ENCODE data around the gene SPHK2.
"Not testable (repeated sequence)": the region's sequence is repeated elsewhere in the genome, so short reads cannot be mapped to it uniquely, and the experiment has no call there.

The SPHK2 gene

GRCh38 chr19:48648134-48648533 lies 28.8 kb downstream of the SPHK2 start:
- Histone ChIP-seq H3K4me3 (ENCODE audit: insufficient read length, low read depth) (no peak overlapping the region), H3K36me3 (ENCODE audit: insufficient read depth, insufficient read length, low read length) (no peaks in the 10 kb centered on the region), H3K4me1 (ENCODE audit: insufficient read depth, insufficient read length) (peaks cover 7% of the 10 kb centered on the region), H3K27me3 (ENCODE audit: insufficient read depth, insufficient read length) (no peaks in the 10 kb centered on the region), H3K9me3 (ENCODE audit: insufficient read depth, low read length) (no peaks in the 10 kb centered on the region), H3K9ac (ENCODE audit: insufficient read length, low read depth) (no peak overlapping the region)
- no peak for DNase-seq (ENCODE audit: low read depth, low spot score)
- no peak for TF ChIP-seq ZNF274 (IDR thresholded peaks at IDR 0.05; ENCODE audit: low read depth, low read length)
- no peak for TF ChIP-seq SUZ12 (IDR thresholded peaks at IDR 0.05; ENCODE audit: extremely low read depth, insufficient read depth, insufficient read length)
- no peak for TF ChIP-seq YY1 (IDR thresholded peaks at IDR 0.05; ENCODE audit: insufficient read depth, insufficient read length)

- peaks cover 4% of the 10 kb centered on the region for H3K4me1 ChIP-seq (ENCODE audit: insufficient read depth, insufficient read length)
- H3K27me3 ChIP-seq (ENCODE audit: insufficient read depth, insufficient read length): no peaks in the 10 kb centered on the region
- TF ChIP-seq ZNF274 (IDR thresholded peaks at IDR 0.05; ENCODE audit: low read depth, low read length) (no peak), SUZ12 (IDR thresholded peaks at IDR 0.05; ENCODE audit: extremely low read depth, insufficient read depth, insufficient read length) (no peak), YY1 (IDR thresholded peaks at IDR 0.05; ENCODE audit: insufficient read depth, insufficient read length) (no peak)
- no peaks in the 10 kb centered on the region for H3K36me3 ChIP-seq (ENCODE audit: insufficient read depth, insufficient read length, low read length)
- no peak overlapping the region for H3K9ac ChIP-seq (ENCODE audit: insufficient read length, low read depth)
- no peak overlapping the region for H3K4me3 ChIP-seq (ENCODE audit: insufficient read length, low read depth)
- no peaks in the 10 kb centered on the region for H3K9me3 ChIP-seq (ENCODE audit: insufficient read depth, low read length)
- DNase-seq (ENCODE audit: low read depth, low spot score): no peak
These were observed 31.8 kb downstream of the SPHK2 start for GRCh38 chr19:48650974-48651682.

GRCh38 chr19:48651683-48652048 lies 32.4 kb downstream of the SPHK2 start:
- TF ChIP-seq SUZ12 (IDR thresholded peaks at IDR 0.05; ENCODE audit: extremely low read depth, insufficient read depth, insufficient read length) (no peak), ZNF274 (IDR thresholded peaks at IDR 0.05; ENCODE audit: low read depth, low read length) (no peak), YY1 (IDR thresholded peaks at IDR 0.05; ENCODE audit: insufficient read depth, insufficient read length) (no peak)
- peaks cover 5% of the 10 kb centered on the region for H3K4me1 ChIP-seq (ENCODE audit: insufficient read depth, insufficient read length)
- no peak overlapping the region for H3K4me3 ChIP-seq (ENCODE audit: insufficient read length, low read depth)
- no peak overlapping the region for H3K9ac ChIP-seq (ENCODE audit: insufficient read length, low read depth)
- H3K27me3 ChIP-seq (ENCODE audit: insufficient read depth, insufficient read length): no peaks in the 10 kb centered on the region
- no peaks in the 10 kb centered on the region for H3K36me3 ChIP-seq (ENCODE audit: insufficient read depth, insufficient read length, low read length)
- no peaks in the 10 kb centered on the region for H3K9me3 ChIP-seq (ENCODE audit: insufficient read depth, low read length)
- no peak for DNase-seq (ENCODE audit: low read depth, low spot score)

- Histone ChIP-seq H3K4me1 (ENCODE audit: insufficient read depth, insufficient read length) (peaks cover 7% of the 10 kb centered on the region), H3K4me3 (ENCODE audit: insufficient read length, low read depth) (no peak overlapping the region), H3K36me3 (ENCODE audit: insufficient read depth, insufficient read length, low read length) (no peaks in the 10 kb centered on the region), H3K27me3 (ENCODE audit: insufficient read depth, insufficient read length) (no peaks in the 10 kb centered on the region), H3K9ac (ENCODE audit: insufficient read length, low read depth) (no peak overlapping the region), H3K9me3 (ENCODE audit: insufficient read depth, low read length) (no peaks in the 10 kb centered on the region)
- DNase-seq (ENCODE audit: low read depth, low spot score): no peak
- TF ChIP-seq ZNF274 (IDR thresholded peaks at IDR 0.05; ENCODE audit: low read depth, low read length) (no peak), SUZ12 (IDR thresholded peaks at IDR 0.05; ENCODE audit: extremely low read depth, insufficient read depth, insufficient read length) (no peak), YY1 (IDR thresholded peaks at IDR 0.05; ENCODE audit: insufficient read depth, insufficient read length) (no peak)
These were observed 35.2 kb downstream of the SPHK2 start for GRCh38 chr19:48654299-48655059.

GRCh38 chr19:48656840-48657474 lies 37.7 kb downstream of the SPHK2 start:
- H3K9ac ChIP-seq (ENCODE audit: insufficient read length, low read depth): no peak overlapping the region
- no peak overlapping the region for H3K4me3 ChIP-seq (ENCODE audit: insufficient read length, low read depth)
- no peak for DNase-seq (ENCODE audit: low read depth, low spot score)
- peaks cover 5% of the 10 kb centered on the region for H3K4me1 ChIP-seq (ENCODE audit: insufficient read depth, insufficient read length)
- H3K27me3 ChIP-seq (ENCODE audit: insufficient read depth, insufficient read length): no peaks in the 10 kb centered on the region
- no peak for TF ChIP-seq SUZ12 (IDR thresholded peaks at IDR 0.05; ENCODE audit: extremely low read depth, insufficient read depth, insufficient read length)
- TF ChIP-seq YY1 (IDR thresholded peaks at IDR 0.05; ENCODE audit: insufficient read depth, insufficient read length): no peak
- TF ChIP-seq ZNF274 (IDR thresholded peaks at IDR 0.05; ENCODE audit: low read depth, low read length): no peak
- H3K9me3 ChIP-seq (ENCODE audit: insufficient read depth, low read length): peaks cover 5% of the 10 kb centered on the region; the same call in 1 of the 2 replicates
- H3K36me3 ChIP-seq (ENCODE audit: insufficient read depth, insufficient read length, low read length): no peaks in the 10 kb centered on the region

GRCh38 chr19:48657828-48658227 lies 38.5 kb downstream of the SPHK2 start:
- not testable (repeated sequence) for H3K9ac ChIP-seq (ENCODE audit: insufficient read length, low read depth); H3K4me1 ChIP-seq (ENCODE audit: insufficient read depth, insufficient read length); H3K36me3 ChIP-seq (ENCODE audit: insufficient read depth, insufficient read length, low read length); H3K4me3 ChIP-seq (ENCODE audit: insufficient read length, low read depth); H3K9me3 ChIP-seq (ENCODE audit: insufficient read depth, low read length); DNase-seq (ENCODE audit: low read depth, low spot score); H3K27me3 ChIP-seq (ENCODE audit: insufficient read depth, insufficient read length)

- DNase-seq (ENCODE audit: low read depth, low spot score): no peak
- Histone ChIP-seq H3K9ac (ENCODE audit: insufficient read length, low read depth) (no peak overlapping the region), H3K9me3 (ENCODE audit: insufficient read depth, low read length) (peaks cover 5% of the 10 kb centered on the region; the same call in 1 of the 2 replicates), H3K4me1 (ENCODE audit: insufficient read depth, insufficient read length) (peaks cover 3% of the 10 kb centered on the region), H3K4me3 (ENCODE audit: insufficient read length, low read depth) (no peak overlapping the region), H3K27me3 (ENCODE audit: insufficient read depth, insufficient read length) (no peaks in the 10 kb centered on the region), H3K36me3 (ENCODE audit: insufficient read depth, insufficient read length, low read length) (no peaks in the 10 kb centered on the region)
- no peak for TF ChIP-seq ZNF274 (IDR thresholded peaks at IDR 0.05; ENCODE audit: low read depth, low read length)
- TF ChIP-seq SUZ12 (IDR thresholded peaks at IDR 0.05; ENCODE audit: extremely low read depth, insufficient read depth, insufficient read length): no peak
- TF ChIP-seq YY1 (IDR thresholded peaks at IDR 0.05; ENCODE audit: insufficient read depth, insufficient read length): no peak
These were observed 39.2 kb downstream of the SPHK2 start for GRCh38 chr19:48658483-48658882.
